Fibroblast of upper back skin (primary cell): ENCODE measurements around the gene ETFBKMT.

Source experiments
- DNase-seq: peaks from one replicate; pipeline ENCODE4 v3.0.0-alpha.2; 2013

Gene ETFBKMT

GRCh38 chr12:31659087-31659942 is at the start of gene ETFBKMT:
Gene ETFBKMT (plus strand): TSS chr12:31659688. CDS start chr12:31661954, 2,266 bp downstream.
- peak; percentile 80 for DNase-seq

GRCh38 chr12:31612819-31613218 is 46.7 kb upstream of the ETFBKMT start:
- no peak for DNase-seq

- DNase-seq, result peak; percentile 3
These were observed 41.1 kb upstream of the ETFBKMT start for GRCh38 chr12:31618228-31619025.

DNA sequence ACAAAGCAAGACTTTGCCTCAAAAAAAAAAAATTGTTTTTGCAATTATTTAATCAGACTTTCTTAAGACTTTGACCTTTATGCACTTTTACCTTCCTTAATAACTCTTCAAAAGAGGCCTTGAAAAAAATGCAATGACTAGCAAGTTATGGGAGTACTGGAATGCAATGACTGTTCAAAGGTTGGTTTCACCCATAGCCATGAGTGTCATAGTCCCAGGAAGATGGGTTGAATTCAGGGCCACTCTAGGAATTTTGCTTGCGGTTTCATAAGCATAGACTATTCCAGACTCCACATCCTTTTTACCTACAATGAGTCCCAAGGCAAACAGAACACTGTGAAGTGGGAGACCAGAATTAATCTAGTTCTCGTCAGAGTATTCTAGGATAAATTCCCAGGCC is 39.2 kb upstream of the ETFBKMT start:
- peak; percentile 33 for DNase-seq

DNA sequence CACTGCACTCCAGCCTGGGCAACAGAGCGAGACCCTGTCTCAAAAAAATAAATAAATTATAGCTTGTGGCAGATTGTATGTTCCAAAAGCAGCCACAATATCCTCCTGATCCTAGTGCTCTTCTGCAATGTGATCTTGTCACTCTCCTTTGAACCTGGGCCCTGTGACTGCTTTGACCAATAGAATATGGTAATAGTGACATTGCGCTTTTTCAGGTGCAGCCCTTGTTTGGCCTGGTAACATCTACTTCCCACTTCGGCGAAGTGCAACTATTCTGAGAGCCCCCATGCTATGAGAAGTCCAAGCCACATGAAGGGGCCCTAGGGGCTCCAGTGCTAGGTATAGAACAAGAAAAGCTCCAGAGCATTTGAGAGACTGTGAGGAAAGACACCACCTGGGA is 37.5 kb upstream of the ETFBKMT start:
- no peak for DNase-seq

GRCh38 chr12:31626270-31626995 is 33.1 kb upstream of the ETFBKMT start:
- no peak for DNase-seq

DNA sequence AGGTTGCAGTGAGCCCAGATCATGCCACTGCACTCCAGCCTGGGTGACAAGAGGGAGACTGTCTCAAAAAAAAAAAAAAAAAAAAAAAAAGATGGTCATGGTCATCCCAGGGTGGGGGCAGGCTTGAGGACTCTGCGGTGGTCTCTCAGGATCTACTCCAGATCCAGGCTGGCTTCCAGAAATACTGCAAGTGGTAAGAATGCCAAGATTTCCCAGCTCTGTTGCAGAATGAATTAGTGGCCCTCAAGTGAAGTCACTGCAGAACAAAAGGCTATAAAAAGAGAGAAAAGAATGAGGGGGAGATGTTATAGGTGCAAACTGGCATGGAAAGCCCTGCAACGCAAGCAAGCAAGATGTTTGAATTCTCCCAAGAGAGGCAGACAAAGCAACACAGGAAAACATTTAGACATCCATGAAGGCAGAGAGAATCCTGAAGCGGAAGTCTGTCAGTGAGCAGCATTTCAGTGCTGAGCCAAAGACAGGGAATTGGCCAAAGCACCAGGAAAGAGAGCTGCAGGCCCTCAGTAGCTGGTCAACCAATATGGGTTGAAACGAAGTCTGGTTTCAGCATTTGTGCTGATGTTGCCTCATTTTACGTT is 31.9 kb upstream of the ETFBKMT start:
- DNase-seq, result no peak

- peak; percentile 51 for DNase-seq
These were observed 29.4 kb upstream of the ETFBKMT start for GRCh38 chr12:31629756-31630732.

GRCh38 chr12:31631023-31631724 is 28.3 kb upstream of the ETFBKMT start:
- no peak for DNase-seq

GRCh38 chr12:31631809-31632208 is 27.7 kb upstream of the ETFBKMT start:
- DNase-seq, result no peak

DNA sequence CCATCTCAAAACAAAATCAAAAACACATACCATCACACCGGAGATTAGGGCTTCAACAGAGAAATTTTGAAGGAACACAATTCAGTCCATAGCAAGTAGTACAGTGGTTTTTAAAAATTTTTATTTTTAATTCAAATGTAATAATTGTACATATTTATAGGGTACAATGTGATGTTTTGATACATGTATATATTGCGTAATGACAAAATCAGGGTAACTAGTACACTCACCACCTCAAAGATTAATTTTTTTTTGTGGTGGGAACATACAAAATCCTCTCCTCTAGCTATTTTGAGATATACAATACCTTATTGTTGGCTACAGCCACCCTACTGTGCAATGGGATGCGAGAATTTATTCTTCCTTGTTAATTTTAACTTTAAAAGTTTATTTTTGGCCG is 26.0 kb upstream of the ETFBKMT start:
- DNase-seq, result no peak

DNA sequence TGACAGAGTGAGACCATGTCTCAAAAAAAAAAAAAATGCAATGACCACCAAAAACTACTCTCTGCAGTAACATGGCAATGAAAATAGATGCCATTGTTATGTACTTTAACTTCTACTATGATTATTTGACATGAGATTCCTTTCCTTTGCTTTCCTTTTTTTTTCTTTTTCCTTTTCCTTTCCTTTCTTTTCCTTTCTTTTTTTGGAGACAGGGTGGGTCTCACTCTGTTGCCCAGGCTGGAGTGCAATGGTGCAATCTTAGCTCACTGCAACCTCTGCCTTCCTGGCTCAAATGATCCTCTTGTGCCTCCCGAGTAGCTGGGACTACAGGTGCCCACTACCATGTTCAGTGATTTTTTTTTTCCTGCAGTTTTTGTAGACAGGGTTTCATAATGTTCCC is 24.9 kb upstream of the ETFBKMT start:
- DNase-seq, result no peak

- no peak for DNase-seq
These were observed 17.9 kb upstream of the ETFBKMT start for GRCh38 chr12:31641509-31642090.

- no peak for DNase-seq
These were observed 15.0 kb upstream of the ETFBKMT start for GRCh38 chr12:31644536-31644935.

GRCh38 chr12:31645924-31646323 is 13.6 kb upstream of the ETFBKMT start:
- DNase-seq, result no peak

GRCh38 chr12:31647086-31647491 is 12.4 kb upstream of the ETFBKMT start:
- no peak for DNase-seq

DNA sequence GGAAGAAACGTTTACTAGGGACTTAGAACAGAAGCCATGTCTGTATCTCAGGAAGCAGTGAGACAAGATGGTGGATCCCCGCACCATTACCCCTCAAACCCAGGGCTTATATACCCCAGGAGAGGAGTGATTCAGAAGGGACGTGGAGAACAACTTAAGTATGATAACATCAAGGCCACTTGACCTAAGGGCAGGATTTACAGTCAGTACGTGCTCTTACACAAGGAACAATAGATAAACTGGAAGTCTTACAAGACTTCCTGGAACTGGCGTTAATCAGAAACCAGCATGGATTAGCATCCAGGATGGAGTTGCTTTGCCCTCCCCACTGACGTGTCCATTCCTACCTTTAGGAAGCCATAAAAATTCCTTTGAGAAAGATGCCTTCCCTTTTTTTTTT is 8.6 kb upstream of the ETFBKMT start:
- DNase-seq, result no peak

- peak; percentile 19 for DNase-seq
These were observed 7.5 kb upstream of the ETFBKMT start for GRCh38 chr12:31651893-31652521.

- no peak for DNase-seq
These were observed 4.3 kb upstream of the ETFBKMT start for GRCh38 chr12:31655208-31655607.

DNA sequence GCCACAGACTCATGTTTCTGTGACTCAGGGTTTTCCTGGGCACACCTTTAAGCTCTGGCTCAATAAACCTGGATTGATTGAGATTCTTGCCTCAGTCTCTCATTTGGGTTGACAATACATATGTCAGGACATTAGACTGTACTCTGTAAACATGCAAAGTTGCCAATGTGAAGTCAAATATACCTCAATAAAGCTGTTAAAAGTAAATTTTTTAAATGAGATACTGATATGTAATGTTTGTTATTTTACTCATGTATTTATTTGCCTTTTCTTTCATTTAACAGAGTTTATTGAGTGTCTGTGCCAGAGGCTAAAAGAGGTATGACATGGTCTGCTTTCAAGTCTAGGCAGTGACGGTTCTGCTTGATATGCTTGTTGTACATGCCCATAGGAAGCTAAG is 3.7 kb upstream of the ETFBKMT start:
- no peak for DNase-seq
